HG03045 (cell line): ENCODE data around the gene SGCG.
"Not testable (repeated sequence)": the region's sequence is repeated elsewhere in the genome, so short reads cannot be mapped to it uniquely, and the experiment has no call there.

Experiments used
- ATAC-seq: cut with Tn5 transposase; IDR thresholded peaks from one replicate; pipeline ENCODE4 v1.9.1; 2021; ENCODE audit warnings: mild to moderate bottlenecking, moderate library complexity; ENCODE audit not compliant: unreplicated experiment

Gene SGCG

GRCh38 chr13:23205807-23206206, 25.0 kb downstream of the SGCG start:
- no peak for ATAC-seq

GRCh38 chr13:23212671-23213070, 31.9 kb downstream of the SGCG start:
- no peak for ATAC-seq

- no peak for ATAC-seq
Observed at GRCh38 chr13:23231241-23231640, 50.5 kb downstream of the SGCG start.

GRCh38 chr13:23235994-23236393, 55.2 kb downstream of the SGCG start:
- ATAC-seq = no peak

GRCh38 chr13:23243066-23243465, 62.3 kb downstream of the SGCG start:
- ATAC-seq = no peak

DNA sequence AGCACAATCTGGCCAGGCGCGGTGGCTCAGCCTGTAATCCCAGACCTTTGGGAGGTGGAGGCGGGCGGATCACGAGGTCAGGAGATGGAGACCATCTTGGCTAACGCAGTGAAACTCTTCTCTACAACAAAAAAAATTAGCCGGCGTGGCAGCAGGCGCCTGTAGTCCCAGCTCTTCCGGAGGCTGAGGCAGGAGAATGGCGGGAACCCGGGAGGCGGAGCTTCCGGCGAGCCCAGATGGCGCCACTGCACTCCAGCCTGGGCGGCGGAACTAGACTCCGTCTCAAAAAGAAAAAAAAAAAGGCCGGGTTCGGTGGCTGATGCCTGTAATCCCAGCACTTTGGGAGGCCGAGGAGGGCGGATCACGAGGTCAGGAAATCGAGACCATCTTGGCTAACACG, 67.6 kb downstream of the SGCG start:
- ATAC-seq = not testable (repeated sequence)

DNA sequence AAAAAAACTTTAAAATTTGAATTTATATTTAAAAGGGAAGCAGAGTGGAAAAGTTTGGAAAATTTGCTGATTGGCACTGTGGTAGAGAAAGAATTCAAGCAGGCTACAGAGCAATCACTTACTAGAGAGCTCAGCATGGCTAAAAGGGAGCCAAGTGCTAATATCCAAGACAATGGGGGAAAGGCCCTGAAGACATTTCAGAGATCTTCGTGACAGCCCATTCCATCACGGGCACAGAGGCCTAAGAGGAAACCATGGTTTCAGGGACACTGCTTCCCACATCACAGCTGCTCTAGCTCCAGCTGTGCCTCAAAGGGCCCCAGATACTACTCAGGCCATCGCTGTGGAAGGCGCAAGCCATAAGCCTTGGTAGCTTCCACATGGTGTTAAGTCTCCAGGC, 73.7 kb downstream of the SGCG start:
- no peak for ATAC-seq

DNA sequence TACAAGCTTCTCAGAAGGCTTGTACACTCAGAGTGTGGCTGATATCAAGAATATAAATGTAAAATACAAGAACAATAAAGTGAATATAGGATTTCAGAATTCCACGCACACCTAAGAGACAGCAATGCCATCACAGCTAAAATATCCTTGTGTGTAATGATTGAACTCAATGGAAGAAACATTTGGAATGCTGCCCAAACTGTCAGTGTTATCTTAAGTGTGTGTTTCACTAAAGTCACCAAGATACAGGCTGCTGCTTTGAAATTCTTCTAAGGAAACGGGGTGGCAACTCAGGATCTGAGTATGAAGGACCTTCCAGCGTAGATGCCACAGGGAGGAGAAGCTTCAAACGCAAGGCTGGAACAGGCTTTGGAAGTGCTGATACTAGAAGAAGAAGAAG, 86.8 kb downstream of the SGCG start:
- ATAC-seq = no peak

DNA sequence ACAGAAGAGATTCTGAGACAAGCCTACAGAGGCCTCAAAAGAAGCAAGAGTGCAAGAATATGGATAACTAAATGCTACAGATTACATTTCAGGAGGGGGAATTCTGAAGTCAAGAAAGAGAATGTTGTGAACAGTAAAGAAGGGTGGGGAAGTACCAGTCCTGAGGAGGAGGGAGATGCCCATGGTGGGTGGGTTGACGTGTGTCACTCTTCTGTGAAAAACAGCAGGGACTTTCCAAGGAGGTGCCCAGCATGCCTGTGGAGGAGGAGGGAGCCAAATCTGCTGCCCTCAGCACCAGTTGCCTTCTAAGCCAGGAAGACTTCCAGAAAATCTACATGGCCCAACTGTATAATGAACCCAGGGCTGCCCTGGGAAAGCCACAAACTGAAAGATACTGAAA, 87.7 kb downstream of the SGCG start:
- peak; percentile 79 for ATAC-seq

GRCh38 chr13:23271331-23271730, 90.6 kb downstream of the SGCG start:
- no peak for ATAC-seq

GRCh38 chr13:23273498-23273897, 92.7 kb downstream of the SGCG start:
- ATAC-seq = no peak

- no peak for ATAC-seq
Observed at GRCh38 chr13:23279321-23279720, 98.5 kb downstream of the SGCG start.

GRCh38 chr13:23288564-23288963, 107.8 kb downstream of the SGCG start:
- ATAC-seq = no peak

DNA sequence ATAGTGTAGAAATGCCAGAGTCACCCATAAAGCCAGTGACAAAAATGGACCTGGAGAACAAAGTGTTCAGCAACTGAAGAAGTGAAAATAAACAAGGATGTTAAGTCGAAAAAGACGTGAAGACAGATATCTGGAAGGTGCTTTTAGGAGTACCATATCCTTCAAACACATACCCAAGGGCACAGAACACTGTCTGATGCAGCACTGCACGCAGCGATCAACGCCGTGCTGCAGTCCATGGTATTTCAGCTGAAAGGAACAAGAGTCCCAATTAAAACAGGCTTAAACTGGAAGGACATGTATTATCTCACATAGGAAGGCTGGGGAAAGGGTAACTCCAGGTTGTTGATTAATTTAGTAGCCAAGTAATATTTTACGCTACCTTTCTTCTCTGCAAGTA, 108.2 kb downstream of the SGCG start:
- ATAC-seq = no peak

DNA sequence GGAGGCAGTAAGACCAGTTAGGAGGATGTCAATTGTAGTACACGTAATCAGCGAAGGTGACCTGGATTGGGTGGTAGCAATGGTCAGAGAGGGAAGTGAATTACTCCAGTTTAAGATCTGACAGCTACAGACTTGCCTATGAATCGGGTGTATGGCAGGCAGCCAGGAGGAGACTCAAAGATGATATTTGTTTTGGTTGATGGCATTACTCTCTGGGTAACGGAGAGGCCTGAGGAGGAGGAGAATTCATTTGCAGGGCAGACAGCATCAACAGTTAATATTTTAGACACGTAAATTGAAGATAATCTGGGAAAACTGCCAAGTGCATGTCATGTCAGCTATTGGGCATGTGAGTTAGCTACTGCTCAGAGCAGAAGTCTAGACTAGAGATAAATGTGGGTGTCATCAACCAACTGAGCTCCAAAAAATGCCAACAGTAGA, 109.2 kb downstream of the SGCG start:
- ATAC-seq = no peak

GRCh38 chr13:23292586-23292985, 111.8 kb downstream of the SGCG start:
- ATAC-seq = no peak

- ATAC-seq = not testable (repeated sequence)
Observed at GRCh38 chr13:23314837-23315236, 134.1 kb downstream of the SGCG start.

GRCh38 chr13:23319883-23320224, 139.1 kb downstream of the SGCG start:
- ATAC-seq = no peak

DNA sequence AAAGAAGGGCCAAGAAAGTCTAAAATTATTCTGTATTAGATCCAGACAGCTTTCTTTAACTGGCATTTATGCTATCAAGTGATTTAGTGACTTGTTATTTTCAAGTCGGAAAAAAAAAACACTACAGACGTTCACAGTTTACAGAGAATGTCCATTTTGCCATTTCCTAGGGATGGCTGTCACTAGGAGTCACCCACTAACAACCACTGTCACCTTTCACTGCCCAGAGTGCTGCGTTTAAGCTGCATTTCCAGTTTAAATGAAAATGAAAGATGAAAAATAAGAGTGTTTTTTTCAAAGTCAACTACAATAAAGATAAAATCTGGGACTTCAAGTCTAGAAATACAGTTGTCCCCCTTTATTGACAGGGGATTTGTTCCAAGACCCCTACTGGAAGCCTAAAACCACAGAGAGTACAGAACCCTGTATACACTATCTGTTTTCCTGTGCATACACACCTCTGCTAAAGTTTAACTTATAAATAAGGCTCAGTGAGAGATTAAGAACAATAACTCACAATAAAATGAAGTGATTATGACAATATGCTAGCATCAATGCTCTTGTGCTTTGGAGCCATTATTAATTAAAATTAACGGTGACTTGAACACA, 140.3 kb downstream of the SGCG start:
- ATAC-seq = no peak

GRCh38 chr13:23321535-23322241, 140.9 kb downstream of the SGCG start:
- ATAC-seq = peak; percentile 68

DNA sequence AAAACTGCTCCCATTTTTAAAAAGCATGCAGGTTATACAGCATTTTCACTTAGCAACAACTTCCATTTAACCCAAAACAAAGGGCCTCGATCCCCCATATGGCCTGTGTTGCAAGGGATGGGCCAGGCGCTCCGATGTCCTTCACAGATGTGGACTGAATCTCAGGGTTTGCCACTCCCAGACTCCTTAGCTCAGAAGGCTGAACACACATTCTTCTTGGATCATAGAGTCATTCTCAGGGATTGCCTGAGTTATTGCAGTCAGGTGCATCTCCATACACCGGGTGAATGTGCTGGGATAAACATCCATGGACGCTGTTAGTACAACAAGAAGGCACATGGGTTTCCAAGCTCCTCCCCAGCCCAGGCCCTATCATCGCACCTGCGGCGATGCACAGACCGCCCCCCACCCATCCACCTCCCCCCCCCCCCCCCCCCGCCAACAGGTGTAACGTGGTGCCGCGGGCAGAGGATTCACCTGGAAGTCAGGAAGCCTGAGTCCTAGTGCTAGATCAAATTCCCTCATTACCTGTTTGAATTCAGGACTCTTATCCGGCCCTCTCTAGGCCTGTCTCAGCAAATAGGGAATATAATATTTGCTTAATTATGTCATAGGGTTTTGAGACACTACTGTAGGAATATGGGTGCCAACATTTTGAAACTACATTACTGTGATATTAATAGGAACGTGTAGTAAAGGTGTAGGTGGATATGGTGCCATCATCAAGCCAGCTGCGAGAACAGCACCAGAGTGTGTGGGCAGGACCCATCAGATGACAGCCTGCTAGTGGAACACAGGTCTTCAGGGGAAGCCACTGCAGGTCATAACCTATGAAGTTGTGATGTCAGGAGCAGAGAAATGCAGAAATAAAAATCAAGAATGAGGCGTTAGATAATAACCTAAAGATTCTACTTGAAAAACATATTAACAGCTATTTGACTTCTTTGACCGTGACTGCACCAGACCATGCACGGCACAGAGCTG, 141.9 kb downstream of the SGCG start:
- no peak for ATAC-seq
